Measurements from ENCODE around the gene SEC63. TPM values are rescaled to one million over a fixed set of nuclear protein-coding genes. Genes with fewer than 3 reads are reported as not detected.
"Not testable (repeated sequence)": the region's sequence is repeated elsewhere in the genome, so short reads cannot be mapped to it uniquely, and the experiment has no call there.

The SEC63 gene
- total RNA-seq, 2 experiments from 2014 or later = 91.9 to 105 TPM

- Mint-ChIP-seq H3K4me3 (no peak overlapping the region), H3K27me3 (no peaks in the 10 kb centered on the region), H3K4me1 (peaks cover 27% of the 10 kb centered on the region), H3K27ac (peak overlapping the region; percentile 72), H3K36me3 (peaks cover 10% of the 10 kb centered on the region), H3K9me3 (no peaks in the 10 kb centered on the region)
- no peak for DNase-seq
These were observed 89.0 kb downstream of the SEC63 start for GRCh38 chr6:107868867-107869611.

- H3K4me3 Mint-ChIP-seq = no peak overlapping the region
- peaks cover 10% of the 10 kb centered on the region for H3K36me3 Mint-ChIP-seq
- H3K27ac Mint-ChIP-seq = no peak overlapping the region
- DNase-seq = no peak
- H3K9me3 Mint-ChIP-seq = no peaks in the 10 kb centered on the region
- peaks cover 29% of the 10 kb centered on the region for H3K4me1 Mint-ChIP-seq
- no peaks in the 10 kb centered on the region for H3K27me3 Mint-ChIP-seq
These were observed 90.7 kb downstream of the SEC63 start for GRCh38 chr6:107867302-107867615.

GRCh38 chr6:107866606-107867301 is 91.3 kb downstream of the SEC63 start:
- Mint-ChIP-seq H3K27ac (no peak overlapping the region), H3K9me3 (no peaks in the 10 kb centered on the region), H3K36me3 (peaks cover 10% of the 10 kb centered on the region), H3K4me3 (no peak overlapping the region), H3K27me3 (no peaks in the 10 kb centered on the region), H3K4me1 (peaks cover 29% of the 10 kb centered on the region)
- DNase-seq = peak; percentile 13

GRCh38 chr6:107864226-107865127 is 93.5 kb downstream of the SEC63 start:
- no peak for DNase-seq
- no peaks in the 10 kb centered on the region for H3K9me3 Mint-ChIP-seq
- H3K4me1 Mint-ChIP-seq = peaks cover 12% of the 10 kb centered on the region
- H3K4me3 Mint-ChIP-seq = no peak overlapping the region
- H3K36me3 Mint-ChIP-seq = peaks cover 4% of the 10 kb centered on the region
- no peak overlapping the region for H3K27ac Mint-ChIP-seq
- no peaks in the 10 kb centered on the region for H3K27me3 Mint-ChIP-seq

GRCh38 chr6:107862383-107862782 is 95.6 kb downstream of the SEC63 start:
- H3K36me3 Mint-ChIP-seq = no peaks in the 10 kb centered on the region
- no peak overlapping the region for H3K4me3 Mint-ChIP-seq
- no peaks in the 10 kb centered on the region for H3K9me3 Mint-ChIP-seq
- H3K27ac Mint-ChIP-seq = no peak overlapping the region
- no peak for DNase-seq
- H3K27me3 Mint-ChIP-seq = no peaks in the 10 kb centered on the region
- H3K4me1 Mint-ChIP-seq = peaks cover 3% of the 10 kb centered on the region

GRCh38 chr6:107860963-107861362 is 97.0 kb downstream of the SEC63 start:
- H3K27me3 Mint-ChIP-seq, H3K27ac Mint-ChIP-seq, DNase-seq, H3K36me3 Mint-ChIP-seq, H3K4me3 Mint-ChIP-seq, H3K9me3 Mint-ChIP-seq, H3K4me1 Mint-ChIP-seq: not testable (repeated sequence)

GRCh38 chr6:107860144-107860543 is 97.9 kb downstream of the SEC63 start:
- not testable (repeated sequence) for H3K36me3 Mint-ChIP-seq, H3K9me3 Mint-ChIP-seq, DNase-seq, H3K4me1 Mint-ChIP-seq, H3K27ac Mint-ChIP-seq, H3K27me3 Mint-ChIP-seq, H3K4me3 Mint-ChIP-seq

GRCh38 chr6:107853230-107853629 is 104.8 kb downstream of the SEC63 start:
- no peaks in the 10 kb centered on the region for H3K9me3 Mint-ChIP-seq
- H3K4me3 Mint-ChIP-seq = no peak overlapping the region
- peaks cover 10% of the 10 kb centered on the region for H3K4me1 Mint-ChIP-seq
- H3K36me3 Mint-ChIP-seq = no peaks in the 10 kb centered on the region
- no peaks in the 10 kb centered on the region for H3K27me3 Mint-ChIP-seq
- DNase-seq = peak; percentile 11
- H3K27ac Mint-ChIP-seq = no peak overlapping the region

- H3K27me3 Mint-ChIP-seq = no peaks in the 10 kb centered on the region
- DNase-seq = no peak
- H3K36me3 Mint-ChIP-seq = no peaks in the 10 kb centered on the region
- peaks cover 19% of the 10 kb centered on the region for H3K4me1 Mint-ChIP-seq
- no peak overlapping the region for H3K4me3 Mint-ChIP-seq
- H3K9me3 Mint-ChIP-seq = no peaks in the 10 kb centered on the region
- H3K27ac Mint-ChIP-seq = no peak overlapping the region
These were observed 108.7 kb downstream of the SEC63 start for GRCh38 chr6:107849325-107849724.

- no peaks in the 10 kb centered on the region for H3K27me3 Mint-ChIP-seq
- H3K27ac Mint-ChIP-seq = peak overlapping the region; percentile 50
- H3K36me3 Mint-ChIP-seq = no peaks in the 10 kb centered on the region
- no peaks in the 10 kb centered on the region for H3K9me3 Mint-ChIP-seq
- peak overlapping the region; percentile 79 for H3K4me3 Mint-ChIP-seq
- peak; percentile 84 for DNase-seq
- peaks cover 24% of the 10 kb centered on the region for H3K4me1 Mint-ChIP-seq
These were observed 109.9 kb downstream of the SEC63 start for GRCh38 chr6:107847844-107848802.

- Mint-ChIP-seq H3K27ac (no peak overlapping the region), H3K4me1 (peaks cover 27% of the 10 kb centered on the region), H3K4me3 (no peak overlapping the region), H3K9me3 (no peaks in the 10 kb centered on the region), H3K36me3 (no peaks in the 10 kb centered on the region), H3K27me3 (no peaks in the 10 kb centered on the region)
- no peak for DNase-seq
These were observed 111.7 kb downstream of the SEC63 start for GRCh38 chr6:107846262-107846795.

GRCh38 chr6:107845777-107846176 is 112.2 kb downstream of the SEC63 start:
- Mint-ChIP-seq H3K36me3 (no peaks in the 10 kb centered on the region), H3K27ac (no peak overlapping the region), H3K27me3 (no peaks in the 10 kb centered on the region), H3K4me3 (no peak overlapping the region), H3K9me3 (no peaks in the 10 kb centered on the region), H3K4me1 (peaks cover 27% of the 10 kb centered on the region)
- no peak for DNase-seq

- no peak for DNase-seq
- Mint-ChIP-seq H3K4me3 (no peak overlapping the region), H3K27ac (no peak overlapping the region), H3K4me1 (peaks cover 23% of the 10 kb centered on the region), H3K27me3 (no peaks in the 10 kb centered on the region), H3K9me3 (no peaks in the 10 kb centered on the region), H3K36me3 (no peaks in the 10 kb centered on the region)
These were observed 114.6 kb downstream of the SEC63 start for GRCh38 chr6:107843400-107843799.

GRCh38 chr6:107841275-107841670 is 116.7 kb downstream of the SEC63 start:
- Mint-ChIP-seq H3K27me3 (no peaks in the 10 kb centered on the region), H3K36me3 (no peaks in the 10 kb centered on the region), H3K4me3 (no peak overlapping the region), H3K9me3 (no peaks in the 10 kb centered on the region), H3K27ac (no peak overlapping the region), H3K4me1 (peaks cover 13% of the 10 kb centered on the region)
- DNase-seq = no peak
